HepG2 (cell line): ENCODE data around the gene LRBA. TPM values are rescaled to one million over a fixed set of nuclear protein-coding genes. Genes with fewer than 3 reads are reported as not detected.

Source experiments
- ATAC-seq: fragments of 200-7000 bp; cut with Tn5 transposase; 3 replicates; pipeline ENCODE4 v1.9.1; 2020; ENCODE audit warnings: mild to moderate bottlenecking, moderate library complexity
- BruUV-seq: library from RNA; stranded (reverse); fragments of 400-500 nt; replicated peaks from 2 replicates; lab custom pipeline; 2021; lab: Mats Ljungman, UMichigan
- CTCF ChIA-PET: fragments of 300-600 bp; formaldehyde crosslinking; extraction: SDS; loops from one replicate; lab custom pipeline; 2021; ENCODE audit warnings: low total read pairs, inconsistent platforms, low intra/inter-chr PET ratio; lab: Yijun Ruan, JAX
- POLR2A ChIA-PET: fragments of 350-600 bp; sonication (Branson Sonifier 250); formaldehyde crosslinking; loops from one replicate; lab custom pipeline; 2020; ENCODE audit warnings: antibody characterized with exemption, inconsistent platforms; lab: Yijun Ruan, JAX
- DNase-seq: peaks from one replicate; pipeline ENCODE4 v3.0.0-alpha.2; 2015; ENCODE audit warnings: low spot score
- FAIRE-seq: peaks from 3 replicates; lab custom pipeline; 2011; peaks lifted over from hg19 to GRCh38; lab: Jason Lieb, UNC
- H2AFZ ChIP-seq: one replicate; pipeline ENCODE4 v1.6.1; 2011; ENCODE audit warnings: low read length, inconsistent platforms
- H3K27ac ChIP-seq: fragments of 300-600 bp; 3 replicates; pipeline ENCODE4 v1.8.0; 2011; ENCODE audit warnings: mixed run types, mild to moderate bottlenecking, mixed read lengths, low read length, inconsistent platforms; ENCODE audit not compliant: insufficient read depth; ENCODE audit errors: extremely low read length
- H3K27me3 ChIP-seq, 2 experiments: fragments of 200-600 bp in 1 of 2; 2 replicates in 1 of 2; 3 replicates in 1 of 2; pipeline versions ENCODE4 v1.6.0 to v1.8.0; 2011; ENCODE audit warnings: low read length in 2 of 2, mild to moderate bottlenecking in 2 of 2, moderate library complexity in 2 of 2, inconsistent platforms in 1 of 2; ENCODE audit not compliant: insufficient read depth in 2 of 2, control insufficient read depth in 1 of 2
- H3K36me3 ChIP-seq, 2 experiments: fragments of 200-600 bp in 1 of 2; replicated peaks in 1 of 2; 2 replicates in 1 of 2; 3 replicates in 1 of 2; pipeline versions ENCODE4 v1.5.1 to v1.8.0; 2011; ENCODE audit warnings: low read length in 2 of 2, inconsistent platforms in 1 of 2; ENCODE audit not compliant: insufficient read depth in 2 of 2, control insufficient read depth in 1 of 2
- H3K4me1 ChIP-seq: 2 replicates; pipeline ENCODE4 v1.5.1; 2012; ENCODE audit warnings: low read length, inconsistent platforms; ENCODE audit not compliant: insufficient read depth
- H3K4me2 ChIP-seq: 2 replicates; pipeline ENCODE4 v1.6.0; 2011; ENCODE audit warnings: low read depth, low read length, inconsistent platforms
- H3K4me3 ChIP-seq, 3 experiments: fragments of 200-600 bp in 1 of 3; sonication (generic), shearing (Covaris generic) in 1 of 3; replicated peaks in 1 of 3; 2 replicates each; pipeline ENCODE4 v1.5.1; 2011 to 2016; ENCODE audit warnings: low read length in 3 of 3, inconsistent platforms in 2 of 3, low read depth in 2 of 3, mild to moderate bottlenecking in 2 of 3, control low read depth in 1 of 3, mixed read lengths in 1 of 3; ENCODE audit not compliant: insufficient read depth in 1 of 3
- H3K79me2 ChIP-seq: one replicate; pipeline ENCODE4 v1.6.1; 2011; ENCODE audit warnings: low read length, inconsistent platforms; ENCODE audit not compliant: insufficient read depth
- H3K9ac ChIP-seq: 2 replicates; pipeline ENCODE4 v1.6.0; 2011; ENCODE audit warnings: mild to moderate bottlenecking, low read depth, low read length, inconsistent platforms; ENCODE audit not compliant: insufficient read depth
- H3K9me3 ChIP-seq: 2 replicates; pipeline ENCODE4 v1.5.1; 2012; ENCODE audit warnings: mild to moderate bottlenecking, low read length
- H4K20me1 ChIP-seq: 2 replicates; pipeline ENCODE4 v1.6.0; 2011; ENCODE audit warnings: inconsistent platforms, mild to moderate bottlenecking, low read length, moderate library complexity; ENCODE audit not compliant: insufficient read depth
- CREM ChIP-seq, 2 experiments: sonication (generic) in 1 of 2; formaldehyde crosslinking in 1 of 2; IDR thresholded peaks; 2 replicates each; pipeline versions ENCODE4 v1.4.0 to v1.6.1; 2016 to 2020; ENCODE audit warnings: antibody characterized with exemption in 1 of 2, mild to moderate bottlenecking in 1 of 2, missing genetic modification reagents in 1 of 2
- HDAC6 ChIP-seq: fragments of 200-600 bp; sonication (generic); IDR thresholded peaks from 2 replicates; pipeline ENCODE4 v1.7.0; 2017; ENCODE audit warnings: mild to moderate bottlenecking, antibody characterized with exemption, low read length, low read depth
- KDM2A ChIP-seq: sonication (generic); formaldehyde crosslinking; IDR thresholded peaks from 2 replicates; pipeline ENCODE4 v1.4.0; 2020; ENCODE audit warnings: low read depth, missing genetic modification reagents, borderline replicate concordance
- KLF12 ChIP-seq: sonication (generic); formaldehyde crosslinking; IDR thresholded peaks from 2 replicates; pipeline ENCODE4 v1.4.0; 2020; ENCODE audit warnings: missing genetic modification reagents, borderline replicate concordance
- MAFK ChIP-seq, 2 experiments: IDR thresholded peaks in 1 of 2; conservative IDR thresholded peaks in 1 of 2; 2 replicates each; pipeline ENCODE4 v1.6.1; 2011; ENCODE audit warnings: improper control_type of control experiment in 2 of 2, low read length in 2 of 2
- ZNF350 ChIP-seq: sonication (generic); formaldehyde crosslinking; IDR thresholded peaks from 2 replicates; pipeline ENCODE4 v1.4.0; 2020; ENCODE audit warnings: mild to moderate bottlenecking, low read depth, missing genetic modification reagents, borderline replicate concordance
- ZNF761 ChIP-seq: sonication (generic); formaldehyde crosslinking; conservative IDR thresholded peaks from 2 replicates; pipeline ENCODE4 v1.4.0; 2020; ENCODE audit warnings: mild to moderate bottlenecking, missing genetic modification reagents
- ZNF883 ChIP-seq: sonication (generic); formaldehyde crosslinking; IDR thresholded peaks from 2 replicates; pipeline ENCODE4 v1.5.1; 2020; ENCODE audit warnings: mild to moderate bottlenecking, missing genetic modification reagents; ENCODE audit errors: not compliant biosample characterization
- WGBS: methylation state at CpG from one replicate; pipeline ENCODE4 v1.1.6; 2017; ENCODE audit warnings: low lambda C conversion rate; 5-methylcytosine and 5-hydroxymethylcytosine counted together
- in situ Hi-C: cut with HindIII; loops from 2 replicates; pipeline ENCODE4 v1.10.0; 2017; ENCODE audit warnings: low pct_unique_long_range_greater_than_20kb; ENCODE audit not compliant: extremely low pct_ligation_motif_present
- intact Hi-C: fragments of 100-400 bp; cut with micrococcal nuclease; formaldehyde crosslinking; loops from one replicate; pipeline ENCODE4 v1.10.0; 2022; ENCODE audit not compliant: unreplicated experiment
- polyA plus RNA-seq, 8 experiments: library from polyadenylated mRNA; depleted of rRNA in 3 of 8; stranded (reverse) in 7 of 8; unstranded in 1 of 8; fragments of >200 nt; fragmentation: Illumina TruSeq in 4 of 8; extraction: Trizol in 4 of 8; gene quantifications; 2 replicates each; pipeline versions ENCODE4 v1.2.1 to v1.2.3, GENCODE V29; 2011 to 2016; ENCODE audit warnings: low read depth in 4 of 8, missing spikeins in 1 of 8, mixed read lengths in 1 of 8; ENCODE audit not compliant: insufficient read depth in 1 of 8
- total RNA-seq, 5 experiments: library from RNA; depleted of rRNA; stranded (reverse); fragments of >200 nt; fragmentation: Illumina TruSeq; extraction: Trizol; gene quantifications; 2 replicates each; pipeline ENCODE4 v1.2.3, GENCODE V29; 2016; ENCODE audit warnings: low read depth in 1 of 5
- TF ChIP-seq, protein P1 (sequence below): sonication (generic); formaldehyde crosslinking; IDR thresholded peaks from 2 replicates; pipeline ENCODE4 v1.5.0; 2020; ENCODE audit warnings: mild to moderate bottlenecking, missing genetic modification reagents, borderline replicate concordance

LRBA gene
- total and polyA plus RNA-seq, 2 of the 13 experiments (the other 11 are each of a cell fraction or from before 2014, with no cell fraction given), result 21.0 to 37.2 TPM

DNA sequence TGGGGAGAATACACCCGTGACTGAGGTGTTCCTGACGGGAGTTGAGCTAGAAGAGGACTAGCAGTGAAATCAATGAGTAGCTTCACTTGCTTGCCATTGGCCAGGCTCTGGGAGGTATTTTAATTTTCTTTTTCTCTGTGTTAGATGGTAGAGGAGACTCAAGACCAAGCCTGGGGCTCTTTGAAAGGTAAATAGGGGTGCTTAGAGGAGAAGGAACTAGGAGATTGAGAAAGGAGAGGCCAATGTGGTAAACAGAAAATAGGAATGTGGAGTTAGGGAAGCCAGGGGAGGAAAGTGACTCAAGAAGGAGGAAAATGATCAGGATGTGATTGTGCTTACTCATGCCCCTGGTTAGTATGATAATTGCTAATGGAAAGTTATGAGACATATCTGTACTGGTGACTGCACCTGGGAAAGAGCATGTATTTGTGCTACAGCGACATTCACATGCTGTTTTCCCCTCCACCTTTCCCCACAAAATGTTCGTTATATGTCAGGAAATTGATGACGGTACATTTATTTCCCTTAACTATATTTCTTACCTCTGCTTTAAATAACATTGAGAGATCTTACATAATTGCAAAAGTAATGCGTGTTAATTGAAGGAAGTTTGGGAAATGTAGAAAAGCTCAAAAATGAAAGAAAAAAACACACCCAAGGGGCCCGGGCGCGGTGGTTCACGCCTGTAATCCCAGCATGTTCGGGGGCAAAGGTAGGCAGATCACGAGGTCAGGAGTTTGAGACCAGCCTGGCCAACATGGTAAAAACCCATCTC lies 16.9 kb upstream of the LRBA start:
- H3K9me3 ChIP-seq, result no peaks in the 10 kb centered on the region
- H3K27ac ChIP-seq, result no peak overlapping the region
- BruUV-seq, result no TSS peak
- no peak overlapping the region for H3K9ac ChIP-seq
- no peak overlapping the region for H3K4me3 ChIP-seq
- H3K79me2 ChIP-seq, result no peaks in the 10 kb centered on the region
- ATAC-seq (no peak), DNase-seq (no peak), FAIRE-seq (no peak)
- POLR2A ChIA-PET, result no interaction called here
- CTCF ChIA-PET, result no interaction called here
- no peaks in the 10 kb centered on the region for H3K27me3 ChIP-seq
- no peaks in the 10 kb centered on the region for H3K36me3 ChIP-seq
- H3K4me1 ChIP-seq, result peaks cover 14% of the 10 kb centered on the region
- intact Hi-C loops, result no loop called here
- no peak for TF ChIP-seq ZNF350 (CRISPR knock-in tag)
- peak in 1 of 2 experiments; percentile 50; a peak in 3 of 4 replicates for TF ChIP-seq MAFK (conservative IDR thresholded peaks at IDR 0.05 in 1 of 2, IDR thresholded peaks at IDR 0.05 in 1 of 2; ENCODE audit: low read length in 2 of 2)
- no peak for TF ChIP-seq ZNF761
- no peak for TF ChIP-seq CREM (IDR thresholded peaks at IDR 0.05)
- no peak for TF ChIP-seq CREM (CRISPR knock-in tag; IDR thresholded peaks at IDR 0.05)
- TF ChIP-seq ZNF883, result no peak
- no peak for TF ChIP-seq KLF12 (CRISPR knock-in tag)
- no peak for TF ChIP-seq HDAC6
- in situ Hi-C loops, result no loop called here
- 60% methylated on average over 12 of the region's 12 CpGs for WGBS
- H3K4me2 ChIP-seq, result no peak overlapping the region
- no peaks in the 10 kb centered on the region for H4K20me1 ChIP-seq
- H2AFZ ChIP-seq, result no peak overlapping the region

DNA sequence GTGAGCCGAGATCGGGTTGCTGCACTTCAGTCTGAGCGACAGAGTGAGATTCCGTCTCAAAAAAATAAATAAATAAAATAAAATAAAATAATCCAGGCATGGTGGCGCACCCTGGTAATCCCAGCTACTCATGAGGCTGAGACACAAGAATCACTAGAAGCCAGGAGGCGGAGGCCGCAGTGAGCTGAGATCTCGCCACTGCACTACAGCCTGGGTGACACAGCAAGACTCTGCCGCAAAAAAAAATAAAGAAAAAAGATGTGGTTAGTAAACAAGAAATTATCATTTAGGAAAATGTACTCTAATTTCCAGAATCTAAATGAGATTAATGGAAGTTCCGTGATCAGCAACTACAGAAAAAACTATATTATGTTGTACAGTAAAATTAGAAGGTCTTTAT lies 14.5 kb upstream of the LRBA start:
- Histone ChIP-seq H3K4me2 (no peak overlapping the region), H3K27ac (no peak overlapping the region), H3K4me1 (peaks cover 10% of the 10 kb centered on the region; the same call in 1 of the 2 replicates), H4K20me1 (no peaks in the 10 kb centered on the region), H3K9ac (no peak overlapping the region), H2AFZ (no peak overlapping the region), H3K9me3 (no peaks in the 10 kb centered on the region), H3K36me3 (no peaks in the 10 kb centered on the region), H3K27me3 (no peaks in the 10 kb centered on the region), H3K4me3 (no peak overlapping the region), H3K79me2 (no peaks in the 10 kb centered on the region)
- intact Hi-C loops, result no loop called here
- ATAC-seq (no peak), FAIRE-seq (no peak), DNase-seq (no peak)
- ChIA-PET CTCF (no interaction called here), POLR2A (interaction anchor here (2.7 kb wide), 1 partner anchor 14 kb away, joined by 5 read pairs; the partner anchor contains the start of gene LRBA)
- in situ Hi-C loops, result no loop called here
- BruUV-seq, result no TSS peak
- WGBS, result 81% methylated on average over 10 of the region's 10 CpGs
- TF ChIP-seq, protein P1, sequence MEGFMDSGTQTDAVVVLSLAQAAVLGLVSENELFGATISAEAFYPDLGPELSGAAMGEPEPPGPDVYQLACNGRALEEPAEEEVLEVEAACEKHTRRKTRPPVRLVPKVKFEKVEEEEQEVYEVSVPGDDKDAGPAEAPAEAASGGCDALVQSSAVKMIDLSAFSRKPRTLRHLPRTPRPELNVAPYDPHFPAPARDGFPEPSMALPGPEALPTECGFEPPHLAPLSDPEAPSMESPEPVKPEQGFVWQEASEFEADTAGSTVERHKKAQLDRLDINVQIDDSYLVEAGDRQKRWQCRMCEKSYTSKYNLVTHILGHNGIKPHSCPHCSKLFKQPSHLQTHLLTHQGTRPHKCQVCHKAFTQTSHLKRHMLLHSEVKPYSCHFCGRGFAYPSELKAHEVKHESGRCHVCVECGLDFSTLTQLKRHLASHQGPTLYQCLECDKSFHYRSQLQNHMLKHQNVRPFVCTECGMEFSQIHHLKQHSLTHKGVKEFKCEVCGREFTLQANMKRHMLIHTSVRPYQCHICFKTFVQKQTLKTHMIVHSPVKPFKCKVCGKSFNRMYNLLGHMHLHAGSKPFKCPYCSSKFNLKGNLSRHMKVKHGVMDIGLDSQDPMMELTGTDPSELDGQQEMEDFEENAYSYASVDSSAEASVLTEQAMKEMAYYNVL (CRISPR knock-in tag), result no peak
- TF ChIP-seq KDM2A (CRISPR knock-in tag), result no peak
